H1 (cell line): ENCODE results near the gene MRPL54. TPM values are rescaled to one million over a fixed set of nuclear protein-coding genes. Genes with fewer than 3 reads are reported as not detected.

Experiments used
- CTCF ChIA-PET: fragments of 300-600 bp; sonication (Branson Sonifier 250); formaldehyde crosslinking; loops from one replicate; lab custom pipeline; 2021; ENCODE audit not compliant: partially characterized antibody; lab: Charles Lee
- POLR2A ChIA-PET: fragments of 300-600 bp; sonication (Branson Sonifier 250); formaldehyde crosslinking; loops from one replicate; lab custom pipeline; 2021; ENCODE audit warnings: inconsistent platforms; ENCODE audit not compliant: partially characterized antibody; lab: Charles Lee
- DNase-seq, 2 experiments: peaks; one replicate each; pipeline versions ENCODE4 v3.0.0 to v3.0.0-alpha.2; 2010 to 2022; ENCODE audit warnings: low spot score in 2 of 2, low read depth in 1 of 2, mixed read lengths in 1 of 2
- FAIRE-seq: peaks from 2 replicates; lab custom pipeline; 2011; peaks lifted over from hg19 to GRCh38; lab: Jason Lieb, UNC
- H2AFZ ChIP-seq: 2 replicates; pipeline ENCODE4 v1.8.1; 2012; ENCODE audit warnings: low read length, inconsistent platforms
- H2AK5ac ChIP-seq: 2 replicates; pipeline ENCODE4 v1.6.1; 2013; ENCODE audit warnings: low read depth, low read length
- H2BK120ac ChIP-seq: replicated peaks from 2 replicates; pipeline ENCODE3; 2013; ENCODE audit warnings: low read depth, low read length, inconsistent platforms
- H2BK12ac ChIP-seq: 2 replicates; pipeline ENCODE4 v1.6.1; 2013; ENCODE audit warnings: low read depth, low read length
- H2BK15ac ChIP-seq: 2 replicates; pipeline ENCODE4 v1.6.1; 2013; ENCODE audit warnings: low read length
- H2BK20ac ChIP-seq: 2 replicates; pipeline ENCODE4 v1.6.1; 2013; ENCODE audit warnings: low read length
- H2BK5ac ChIP-seq: 2 replicates; pipeline ENCODE4 v1.6.1; 2013; ENCODE audit warnings: low read depth, low read length
- H3K14ac ChIP-seq: 2 replicates; pipeline ENCODE4 v1.6.1; 2013; ENCODE audit warnings: inconsistent platforms; ENCODE audit not compliant: insufficient read length
- H3K18ac ChIP-seq: 2 replicates; pipeline ENCODE4 v1.6.1; 2013; ENCODE audit warnings: low read length; ENCODE audit errors: extremely low read depth
- H3K23ac ChIP-seq: 2 replicates; pipeline ENCODE4 v1.6.1; 2013; ENCODE audit warnings: inconsistent platforms; ENCODE audit not compliant: insufficient read length
- H3K23me2 ChIP-seq: 2 replicates; pipeline ENCODE4 v1.6.1; 2013; ENCODE audit warnings: low read depth, low read length
- H3K27ac ChIP-seq: 2 replicates; pipeline ENCODE4 v1.6.1; 2011; ENCODE audit warnings: low read depth, low read length, inconsistent platforms
- H3K27me3 ChIP-seq, 4 experiments: replicated peaks in 1 of 4; 1 replicate in 1 of 4; 2 replicates in 3 of 4; pipeline versions ENCODE4 v1.6.1 to v1.8.1; 2011 to 2013; ENCODE audit warnings: low read length in 3 of 4, mild to moderate bottlenecking in 3 of 4, inconsistent platforms in 2 of 4, mixed read lengths in 2 of 4, moderate library complexity in 1 of 4; ENCODE audit not compliant: control insufficient read depth in 3 of 4, insufficient read depth in 3 of 4; ENCODE audit errors: extremely low read depth in 1 of 4
- H3K36me3 ChIP-seq, 4 experiments: 2 replicates each; pipeline versions ENCODE4 v1.6.1 to v1.8.1; 2011 to 2013; ENCODE audit warnings: mild to moderate bottlenecking in 4 of 4, low read length in 3 of 4, moderate library complexity in 2 of 4, control low read depth in 1 of 4, inconsistent platforms in 1 of 4; ENCODE audit not compliant: insufficient read depth in 4 of 4, control insufficient read depth in 2 of 4
- H3K4ac ChIP-seq: replicated peaks from 2 replicates; pipeline ENCODE3; 2013; ENCODE audit warnings: low read length, low read depth, mixed read lengths, inconsistent platforms; ENCODE audit not compliant: insufficient read length
- H3K4me1 ChIP-seq, 4 experiments: replicated peaks in 1 of 4; 1 replicate in 1 of 4; 2 replicates in 3 of 4; pipeline versions ENCODE4 v1.6.1 to v1.8.1; 2011 to 2013; ENCODE audit warnings: low read length in 3 of 4, inconsistent platforms in 2 of 4, mixed read lengths in 1 of 4; ENCODE audit not compliant: insufficient read depth in 4 of 4, control insufficient read depth in 3 of 4
- H3K4me2 ChIP-seq, 2 experiments: 2 replicates each; pipeline versions ENCODE4 v1.6.1 to v1.8.1; 2011 to 2013; ENCODE audit warnings: low read depth in 2 of 2, low read length in 2 of 2, control low read depth in 1 of 2, inconsistent platforms in 1 of 2, mild to moderate bottlenecking in 1 of 2; ENCODE audit not compliant: insufficient read depth in 1 of 2
- H3K4me3 ChIP-seq, 4 experiments: fragments of 200-600, 300-600 bp in 1 of 4; sonication (generic), shearing (Covaris generic), sonication (Bioruptor Twin) in 1 of 4; 2 replicates each; pipeline versions ENCODE4 v1.5.1 to v1.8.1; 2011 to 2016; ENCODE audit warnings: low read length in 4 of 4, low read depth in 3 of 4, control low read depth in 2 of 4, inconsistent platforms in 2 of 4, mild to moderate bottlenecking in 2 of 4, mixed read lengths in 1 of 4, moderate library complexity in 1 of 4; ENCODE audit not compliant: insufficient read depth in 2 of 4; ENCODE audit errors: extremely low read depth in 1 of 4
- H3K56ac ChIP-seq: replicated peaks from 2 replicates; pipeline ENCODE3; 2013; ENCODE audit warnings: low read depth, mild to moderate bottlenecking, mixed read lengths, low read length, inconsistent platforms; ENCODE audit not compliant: insufficient read length
- H3K79me1 ChIP-seq: 2 replicates; pipeline ENCODE4 v1.6.1; 2013; ENCODE audit warnings: low read depth, low read length, control low read depth
- H3K79me2 ChIP-seq, 2 experiments: 2 replicates each; pipeline versions ENCODE4 v1.6.1 to v1.8.1; 2012 to 2013; ENCODE audit warnings: low read length in 2 of 2, mild to moderate bottlenecking in 2 of 2, inconsistent platforms in 1 of 2; ENCODE audit not compliant: insufficient read depth in 2 of 2, control insufficient read depth in 1 of 2
- H3K9ac ChIP-seq, 4 experiments: replicated peaks in 1 of 4; 1 replicate in 1 of 4; 2 replicates in 3 of 4; pipeline versions ENCODE4 v1.6.1 to v1.8.1; 2011 to 2013; ENCODE audit warnings: low read depth in 3 of 4, low read length in 3 of 4, control low read depth in 2 of 4, mild to moderate bottlenecking in 2 of 4, moderate library complexity in 2 of 4, inconsistent platforms in 1 of 4; ENCODE audit errors: extremely low read depth in 1 of 4
- H3K9me3 ChIP-seq, 2 experiments: 2 replicates each; pipeline versions ENCODE4 v1.6.1 to v1.8.1; 2012 to 2013; ENCODE audit warnings: mild to moderate bottlenecking in 2 of 2, moderate library complexity in 2 of 2, control low read depth in 1 of 2, inconsistent platforms in 1 of 2, low read depth in 1 of 2, low read length in 1 of 2, mixed read lengths in 1 of 2; ENCODE audit not compliant: insufficient read depth in 2 of 2
- H4K20me1 ChIP-seq, 2 experiments: replicated peaks in 1 of 2; 2 replicates each; pipeline versions ENCODE3 to v1.8.1; 2011 to 2013; ENCODE audit warnings: inconsistent platforms in 2 of 2, low read length in 2 of 2, mild to moderate bottlenecking in 1 of 2; ENCODE audit not compliant: insufficient read depth in 2 of 2, control insufficient read depth in 1 of 2
- H4K5ac ChIP-seq: 2 replicates; pipeline ENCODE4 v1.6.1; 2013; ENCODE audit warnings: low read length, low read depth, mixed read lengths, inconsistent platforms; ENCODE audit not compliant: insufficient read length
- H4K8ac ChIP-seq: 2 replicates; pipeline ENCODE4 v1.8.0; 2013; ENCODE audit warnings: mild to moderate bottlenecking, moderate library complexity, low read length, inconsistent platforms; ENCODE audit not compliant: insufficient read depth; ENCODE audit errors: extremely low read depth
- H4K91ac ChIP-seq: replicated peaks from 2 replicates; pipeline ENCODE3; 2013; ENCODE audit warnings: low read length, mixed read lengths, inconsistent platforms; ENCODE audit not compliant: insufficient read length
- ATF2 ChIP-seq: IDR thresholded peaks from 2 replicates; pipeline ENCODE4 v1.6.1; 2012; ENCODE audit warnings: low read length, inconsistent platforms
- BACH1 ChIP-seq: IDR thresholded peaks from 2 replicates; pipeline ENCODE4 v1.6.1; 2012; ENCODE audit warnings: low read length, improper control_type of control experiment
- CEBPB ChIP-seq: IDR thresholded peaks from 2 replicates; pipeline ENCODE4 v1.6.1; 2012; ENCODE audit warnings: low read depth, low read length
- CHD1 ChIP-seq: IDR thresholded peaks from 2 replicates; pipeline ENCODE4 v1.6.1; 2012; ENCODE audit warnings: low read depth, low read length, improper control_type of control experiment
- EGR1 ChIP-seq: IDR thresholded peaks from 2 replicates; pipeline ENCODE4 v1.6.1; 2011; ENCODE audit warnings: low read depth, low read length, borderline replicate concordance
- GTF2F1 ChIP-seq: IDR thresholded peaks from 2 replicates; pipeline ENCODE4 v1.6.1; 2012; ENCODE audit warnings: low read depth, low read length, improper control_type of control experiment, borderline replicate concordance
- JUND ChIP-seq: IDR thresholded peaks from 2 replicates; pipeline ENCODE4 v1.6.1; 2011; ENCODE audit warnings: mild to moderate bottlenecking, improper control_type of control experiment, low read length
- KDM1A ChIP-seq: fragments of 200-600, 300-600 bp; sonication (generic); IDR thresholded peaks from 2 replicates; pipeline ENCODE4 v1.7.1; 2016; ENCODE audit warnings: mild to moderate bottlenecking, low read length, borderline replicate concordance
- PHF8 ChIP-seq: fragments of 200-600 bp; sonication (generic); conservative IDR thresholded peaks from 2 replicates; pipeline ENCODE4 v1.7.1; 2012; ENCODE audit warnings: low read depth, mild to moderate bottlenecking, inconsistent platforms, low read length, moderate library complexity
- SAP30 ChIP-seq: fragments of 300-600 bp; sonication (generic); IDR thresholded peaks from 2 replicates; pipeline ENCODE4 v1.7.1; 2012; ENCODE audit warnings: low read length, moderate library complexity, mild to moderate bottlenecking, inconsistent platforms; ENCODE audit not compliant: insufficient read depth, insufficient replicate concordance
- TAF1 ChIP-seq: IDR thresholded peaks from 2 replicates; pipeline ENCODE4 v1.6.1; 2011; ENCODE audit warnings: mild to moderate bottlenecking, low read depth, low read length
- TBP ChIP-seq: IDR thresholded peaks from 2 replicates; pipeline ENCODE4 v1.6.1; 2011; ENCODE audit warnings: low read depth, low read length, improper control_type of control experiment
- TCF12 ChIP-seq: IDR thresholded peaks from 2 replicates; pipeline ENCODE4 v1.6.1; 2011; ENCODE audit warnings: low read depth, mild to moderate bottlenecking, low read length
- TEAD4 ChIP-seq: IDR thresholded peaks from 2 replicates; pipeline ENCODE4 v1.6.1; 2012; ENCODE audit warnings: low read depth, low read length, inconsistent platforms, mixed read lengths
- WGBS, 2 experiments: shearing (Covaris generic) in 1 of 2; methylation state at CpG; one replicate each; pipeline versions ENCODE4 v1.1.6 to v1.1.7; 2013 to 2015; ENCODE audit warnings: low lambda C conversion rate in 2 of 2, mixed read lengths in 2 of 2, inconsistent platforms in 1 of 2, low coverage in 1 of 2, missing lambda C conversion rate in 1 of 2; ENCODE audit not compliant: insufficient replicate concordance in 2 of 2, insufficient coverage in 1 of 2, insufficient read length in 1 of 2; ENCODE audit errors: extremely low coverage in 1 of 2, missing lambda C conversion rate in 1 of 2; 5-methylcytosine and 5-hydroxymethylcytosine counted together
- polyA plus RNA-seq, 7 experiments: library from polyadenylated mRNA; depleted of rRNA in 3 of 7; stranded (reverse) in 5 of 7; unstranded in 2 of 7; fragments of >200 nt in 5 of 7; fragments of 200-250 nt in 2 of 7; gene quantifications; 1 replicate in 5 of 7; 2 replicates in 1 of 7; 4 replicates in 1 of 7; pipeline versions ENCODE4 v1.2.1 to v1.2.3, GENCODE V29; 2011 to 2013; ENCODE audit warnings: missing spikeins in 2 of 7, mixed read lengths in 2 of 7
- total RNA-seq: library from RNA; stranded (reverse); fragmentation: NEBNext Ultra II Directional; extraction: Animal tissue kit (Norgen Biotek cat#: 25700); gene quantifications from 2 replicates; pipeline ENCODE4 v1.2.1, GENCODE V29; 2021

MRPL54 gene
- total and polyA plus RNA-seq, 2 of the 8 experiments (the other 6 are each of a cell fraction or from before 2014, with no cell fraction given) = 63.8 to 72.8 TPM

- Histone ChIP-seq H4K5ac (no peak overlapping the region), H2BK5ac (no peak overlapping the region), H4K20me1 (no peaks in the 10 kb centered on the region), H3K23me2 (peaks cover 6% of the 10 kb centered on the region; the same call in 1 of the 2 replicates), H3K4ac (no peak overlapping the region), H3K14ac (no peak overlapping the region), H3K18ac (no peak overlapping the region), H2BK120ac (no peak overlapping the region), H4K8ac (no peak overlapping the region; the same call in 1 of the 2 replicates), H3K56ac (no peak overlapping the region), H4K91ac (no peak overlapping the region), H3K4me1 (peaks cover 0 to 3% (median 1%) of the 10 kb centered on the region in 4 experiments; a peak in 3 of 7 replicates), H3K9ac (no peak overlapping the region), H3K27me3 (peaks cover 0 to 6% (median 4%) of the 10 kb centered on the region in 4 experiments; a peak in 5 of 7 replicates), H3K4me2 (peak overlapping the region; percentile 81 to 90), H2AFZ (no peak overlapping the region), H3K79me2 (no peaks in the 10 kb centered on the region), H3K23ac (no peak overlapping the region), H3K4me3 (peak overlapping the region; percentile 32 to 59 (median 44)), H2BK20ac (no peak overlapping the region), H3K79me1 (no peaks in the 10 kb centered on the region), H3K9me3 (peaks cover 4 to 6% of the 10 kb centered on the region in 2 experiments; a peak in 2 of 4 replicates), H2AK5ac (no peak overlapping the region), H2BK12ac (no peak overlapping the region), H2BK15ac (no peak overlapping the region), H3K36me3 (no peaks in the 10 kb centered on the region), H3K27ac (no peak overlapping the region)
- CTCF ChIA-PET = no interaction called here
- WGBS, 2 experiments = 60% methylated on average over 21 of the region's 21 CpGs; no CpG with 5 or more reads in 1 of the 2 experiments
- DNase-seq (no peak), FAIRE-seq (no peak)
- POLR2A ChIA-PET = no interaction called here
- TF ChIP-seq JUND (no peak), BACH1 (no peak), EGR1 (no peak), CEBPB (no peak), GTF2F1 (no peak), CHD1 (no peak), TEAD4 (no peak), TAF1 (no peak), TCF12 (no peak), SAP30 (no peak), PHF8 (no peak), TBP (no peak), ATF2 (no peak), KDM1A (no peak)
Observed at GRCh38 chr19:3800996-3801395, 38.5 kb downstream of the MRPL54 start.
